Trophoblast cell (in vitro differentiated cells and primary cell): ENCODE data around the gene NAGPA.
"Not testable (repeated sequence)": the region's sequence is repeated elsewhere in the genome, so short reads cannot be mapped to it uniquely, and the experiment has no call there.

Experiments used
- DNase-seq, 2 donors: peaks; one replicate each; pipeline ENCODE4 v3.0.0-alpha.2; 2016
- H2AFZ ChIP-seq: 2 replicates; pipeline ENCODE4 v1.6.1; 2013; ENCODE audit warnings: low read length, moderate library complexity, mild to moderate bottlenecking; ENCODE audit not compliant: insufficient read depth, poor library complexity
- H2AK5ac ChIP-seq: 2 replicates; pipeline ENCODE4 v1.6.1; 2013; ENCODE audit warnings: mild to moderate bottlenecking, low read length
- H2BK120ac ChIP-seq: 2 replicates; pipeline ENCODE4 v1.6.1; 2013; ENCODE audit warnings: low read length, mild to moderate bottlenecking, moderate library complexity; ENCODE audit not compliant: insufficient read depth, poor library complexity
- H2BK12ac ChIP-seq: 2 replicates; pipeline ENCODE4 v1.6.1; 2013; ENCODE audit warnings: mild to moderate bottlenecking, low read length, moderate library complexity
- H2BK5ac ChIP-seq: 2 replicates; pipeline ENCODE4 v1.6.1; 2013; ENCODE audit warnings: low read length, low read depth, moderate library complexity, mild to moderate bottlenecking; ENCODE audit not compliant: poor library complexity
- H3K14ac ChIP-seq: 2 replicates; pipeline ENCODE4 v1.6.1; 2013; ENCODE audit warnings: mild to moderate bottlenecking, low read length
- H3K18ac ChIP-seq: 2 replicates; pipeline ENCODE4 v1.6.1; 2013; ENCODE audit warnings: mild to moderate bottlenecking, low read length
- H3K23ac ChIP-seq: 2 replicates; pipeline ENCODE4 v1.6.1; 2013; ENCODE audit warnings: low read length
- H3K27ac ChIP-seq: 2 replicates; pipeline ENCODE4 v1.5.1; 2013; ENCODE audit warnings: low read depth, mild to moderate bottlenecking, inconsistent platforms, low read length, moderate library complexity
- H3K27me3 ChIP-seq: 2 replicates; pipeline ENCODE4 v1.6.1; 2013; ENCODE audit warnings: inconsistent platforms, mild to moderate bottlenecking, low read length, moderate library complexity; ENCODE audit not compliant: insufficient read depth
- H3K36me3 ChIP-seq, 2 experiments: 1 replicate in 1 of 2; 2 replicates in 1 of 2; pipeline ENCODE4 v1.6.1; 2013; ENCODE audit warnings: low read length in 2 of 2, mild to moderate bottlenecking in 2 of 2, moderate library complexity in 1 of 2; ENCODE audit not compliant: insufficient read depth in 2 of 2, control insufficient read depth in 1 of 2
- H3K4ac ChIP-seq: 2 replicates; pipeline ENCODE4 v1.6.1; 2013; ENCODE audit warnings: low read depth, mild to moderate bottlenecking, low read length, moderate library complexity
- H3K4me1 ChIP-seq, 2 experiments: 1 replicate in 1 of 2; 2 replicates in 1 of 2; pipeline ENCODE4 v1.6.1; 2013; ENCODE audit warnings: low read length in 2 of 2, mild to moderate bottlenecking in 2 of 2, moderate library complexity in 1 of 2; ENCODE audit not compliant: insufficient read depth in 2 of 2, control insufficient read depth in 1 of 2
- H3K4me2 ChIP-seq: 2 replicates; pipeline ENCODE4 v1.6.1; 2013; ENCODE audit warnings: inconsistent platforms, mild to moderate bottlenecking, low read length, moderate library complexity
- H3K4me3 ChIP-seq: 2 replicates; pipeline ENCODE4 v1.5.1; 2013; ENCODE audit warnings: mild to moderate bottlenecking, low read depth, low read length, inconsistent platforms
- H3K79me1 ChIP-seq: one replicate; pipeline ENCODE4 v1.6.1; 2013; ENCODE audit warnings: low read length
- H3K79me2 ChIP-seq: 2 replicates; pipeline ENCODE4 v1.6.1; 2013; ENCODE audit warnings: low read length, mild to moderate bottlenecking; ENCODE audit not compliant: control insufficient read depth, insufficient read depth, poor library complexity
- H3K9ac ChIP-seq: 2 replicates; pipeline ENCODE4 v1.6.1; 2013; ENCODE audit warnings: mild to moderate bottlenecking, low read length
- H3K9me3 ChIP-seq: 2 replicates; pipeline ENCODE4 v1.6.1; 2013; ENCODE audit warnings: low read depth, mild to moderate bottlenecking, control low read depth, inconsistent platforms, low read length; ENCODE audit not compliant: insufficient read depth
- H4K12ac ChIP-seq: 2 replicates; pipeline ENCODE4 v1.6.1; 2013; ENCODE audit warnings: low read depth, mild to moderate bottlenecking, low read length, moderate library complexity
- H4K8ac ChIP-seq: 2 replicates; pipeline ENCODE4 v1.6.1; 2013; ENCODE audit warnings: low read depth, mild to moderate bottlenecking, low read length, moderate library complexity
- H4K91ac ChIP-seq: one replicate; pipeline ENCODE4 v1.6.1; 2013; ENCODE audit warnings: low read depth, mild to moderate bottlenecking, low read length, moderate library complexity
- WGBS: extraction: QIAGEN DNeasy Blood & Tissue Kit; methylation state at CpG from one replicate; pipeline ENCODE4 v1.1.7; 2013; ENCODE audit warnings: missing lambda C conversion rate; ENCODE audit not compliant: insufficient read length, insufficient coverage; ENCODE audit errors: extremely low coverage; 5-methylcytosine and 5-hydroxymethylcytosine counted together

Gene NAGPA

DNA sequence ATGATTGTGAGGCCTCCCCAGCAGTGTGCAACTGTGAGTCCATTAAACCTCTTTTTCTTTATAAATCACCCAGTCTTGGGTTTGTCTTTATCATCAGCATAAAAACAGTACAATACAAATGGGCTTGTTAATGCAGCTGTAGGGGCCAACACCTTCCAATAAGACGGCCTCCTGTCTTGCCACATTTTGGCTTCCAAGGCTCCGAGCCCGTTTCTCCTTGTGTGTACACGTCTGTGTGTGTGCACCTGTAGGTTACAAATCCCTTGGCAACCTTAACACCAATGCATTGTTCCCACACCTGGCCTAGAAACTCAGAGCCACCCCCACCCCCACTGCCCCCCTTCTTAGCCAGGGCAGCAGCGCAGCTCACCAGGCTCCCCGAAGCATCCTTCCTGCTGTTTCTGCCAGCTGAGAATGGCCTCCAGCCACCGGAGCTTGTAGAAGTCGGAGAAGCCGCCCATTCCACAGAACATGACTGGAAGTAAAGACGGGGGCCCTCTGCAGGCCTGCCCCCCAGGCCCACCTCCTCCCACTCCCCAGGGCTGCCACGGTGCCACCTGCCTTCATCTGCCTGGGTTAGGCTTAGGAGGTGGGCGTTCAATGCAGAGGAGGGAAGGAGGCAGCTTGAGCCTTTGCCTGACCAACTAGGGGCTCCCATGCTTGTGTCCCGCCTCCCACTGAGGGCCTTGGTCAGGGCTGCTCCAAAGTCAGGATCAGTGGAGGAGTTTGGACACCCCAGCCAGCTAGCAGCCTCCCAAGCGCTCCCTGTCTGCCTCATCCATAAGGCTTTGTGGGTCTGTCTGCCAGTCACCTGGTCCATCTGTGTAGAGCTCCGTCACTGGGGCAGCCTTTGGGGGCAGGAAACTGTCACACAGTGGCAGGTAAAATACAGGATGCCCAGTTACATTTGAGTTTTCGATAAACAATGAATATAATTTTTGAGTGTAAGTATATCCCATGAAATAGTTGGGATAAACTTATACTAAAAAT is 21.4 kb upstream of the NAGPA start:
- H3K4me3 ChIP-seq, result no peak overlapping the region
- H2BK12ac ChIP-seq, result no peak overlapping the region
- no peak overlapping the region for H3K9ac ChIP-seq
- H3K79me1 ChIP-seq, result no peaks in the 10 kb centered on the region
- no peak overlapping the region for H4K8ac ChIP-seq
- no peak overlapping the region for H2AFZ ChIP-seq
- H3K27me3 ChIP-seq, result no peaks in the 10 kb centered on the region
- H3K18ac ChIP-seq, result no peak overlapping the region
- no peak overlapping the region for H3K27ac ChIP-seq
- no peaks in the 10 kb centered on the region for H3K9me3 ChIP-seq
- no peak overlapping the region for H3K4me2 ChIP-seq
- no peak overlapping the region for H4K12ac ChIP-seq
- no peak overlapping the region for H2BK5ac ChIP-seq
- H2AK5ac ChIP-seq, result no peak overlapping the region
- H3K36me3 ChIP-seq, result no peaks in the 10 kb centered on the region
- H2BK120ac ChIP-seq, result no peak overlapping the region
- no peak overlapping the region for H3K14ac ChIP-seq
- H3K79me2 ChIP-seq, result no peaks in the 10 kb centered on the region
- no CpG with 5 or more reads among the region's 16 CpGs for WGBS
- H3K4me1 ChIP-seq, result no peaks in the 10 kb centered on the region
- DNase-seq, result no peak
- no peak overlapping the region for H3K4ac ChIP-seq
- H3K23ac ChIP-seq, result no peak overlapping the region
- H4K91ac ChIP-seq, result no peak overlapping the region

GRCh38 chr16:5046914-5047313 is 13.2 kb upstream of the NAGPA start:
- H3K79me1 ChIP-seq, result no peaks in the 10 kb centered on the region
- H3K36me3 ChIP-seq, result no peaks in the 10 kb centered on the region
- no peak overlapping the region for H3K14ac ChIP-seq
- H2AK5ac ChIP-seq, result no peak overlapping the region
- no peak overlapping the region for H4K12ac ChIP-seq
- no peak overlapping the region for H3K4me3 ChIP-seq
- H3K79me2 ChIP-seq, result no peaks in the 10 kb centered on the region
- H3K9ac ChIP-seq, result no peak overlapping the region
- no peak overlapping the region for H3K27ac ChIP-seq
- no peaks in the 10 kb centered on the region for H3K4me1 ChIP-seq
- H3K4me2 ChIP-seq, result no peak overlapping the region
- H2BK120ac ChIP-seq, result no peak overlapping the region
- DNase-seq, result no peak
- H3K18ac ChIP-seq, result no peak overlapping the region
- no peaks in the 10 kb centered on the region for H3K9me3 ChIP-seq
- no CpG with 5 or more reads among the region's 2 CpGs for WGBS
- H2BK12ac ChIP-seq, result no peak overlapping the region
- H2AFZ ChIP-seq, result no peak overlapping the region
- H3K4ac ChIP-seq, result no peak overlapping the region
- H4K91ac ChIP-seq, result no peak overlapping the region
- H2BK5ac ChIP-seq, result no peak overlapping the region
- no peak overlapping the region for H3K23ac ChIP-seq
- no peaks in the 10 kb centered on the region for H3K27me3 ChIP-seq
- no peak overlapping the region for H4K8ac ChIP-seq

- Histone ChIP-seq H3K79me2 (no peaks in the 10 kb centered on the region), H2AK5ac (no peak overlapping the region), H3K18ac (no peak overlapping the region), H3K4ac (no peak overlapping the region), H2AFZ (no peak overlapping the region), H4K91ac (no peak overlapping the region), H3K4me2 (no peak overlapping the region), H2BK5ac (no peak overlapping the region), H4K8ac (no peak overlapping the region), H2BK120ac (no peak overlapping the region), H3K23ac (no peak overlapping the region), H3K79me1 (no peaks in the 10 kb centered on the region), H3K9me3 (no peaks in the 10 kb centered on the region), H3K27me3 (no peaks in the 10 kb centered on the region), H3K4me1 (no peaks in the 10 kb centered on the region), H3K4me3 (no peak overlapping the region), H3K27ac (no peak overlapping the region), H3K14ac (no peak overlapping the region), H3K36me3 (no peaks in the 10 kb centered on the region), H2BK12ac (no peak overlapping the region), H3K9ac (no peak overlapping the region), H4K12ac (no peak overlapping the region)
- no peak for DNase-seq
- WGBS, result no CpG with 5 or more reads among the region's 10 CpGs
Measured at GRCh38 chr16:5045499-5046115, 11.9 kb upstream of the NAGPA start.

GRCh38 chr16:5044581-5044980 is 10.8 kb upstream of the NAGPA start:
- H4K12ac ChIP-seq, H3K27ac ChIP-seq, H3K14ac ChIP-seq, H3K18ac ChIP-seq, H3K79me2 ChIP-seq, H2AFZ ChIP-seq, H4K91ac ChIP-seq, H2BK120ac ChIP-seq, H2BK5ac ChIP-seq, H3K36me3 ChIP-seq, H3K9ac ChIP-seq, H3K4me1 ChIP-seq, H3K9me3 ChIP-seq, H2AK5ac ChIP-seq, H2BK12ac ChIP-seq, H4K8ac ChIP-seq, H3K79me1 ChIP-seq, H3K4ac ChIP-seq, H3K4me2 ChIP-seq, H3K4me3 ChIP-seq, H3K27me3 ChIP-seq, DNase-seq, H3K23ac ChIP-seq: not testable (repeated sequence)
- no CpG with 5 or more reads among the region's 11 CpGs for WGBS
